Measurements from ENCODE around the gene DAZ3.
"Not testable (repeated sequence)": the region's sequence is repeated elsewhere in the genome, so short reads cannot be mapped to it uniquely, and the experiment has no call there.

DAZ3 gene, protein sequence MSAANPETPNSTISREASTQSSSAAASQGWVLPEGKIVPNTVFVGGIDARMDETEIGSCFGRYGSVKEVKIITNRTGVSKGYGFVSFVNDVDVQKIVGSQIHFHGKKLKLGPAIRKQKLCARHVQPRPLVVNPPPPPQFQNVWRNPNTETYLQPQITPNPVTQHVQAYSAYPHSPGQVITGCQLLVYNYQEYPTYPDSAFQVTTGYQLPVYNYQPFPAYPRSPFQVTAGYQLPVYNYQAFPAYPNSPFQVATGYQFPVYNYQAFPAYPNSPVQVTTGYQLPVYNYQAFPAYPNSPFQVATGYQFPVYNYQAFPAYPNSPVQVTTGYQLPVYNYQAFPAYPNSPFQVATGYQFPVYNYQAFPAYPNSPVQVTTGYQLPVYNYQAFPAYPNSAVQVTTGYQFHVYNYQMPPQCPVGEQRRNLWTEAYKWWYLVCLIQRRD

GRCh38 chrY:24813293-24813692 is at the start of gene DAZ3:
Gene DAZ3 (minus strand): TSS chrY:24813393. CDS start chrY:24813185, 208 bp downstream.
- not testable (repeated sequence) for DNase-seq

GRCh38 chrY:24833619-24834018 is 20.4 kb upstream of the DAZ3 start, which contains the start of gene DAZ4:
Gene DAZ4 (plus strand): TSS chrY:24833919. CDS start chrY:24834127, 208 bp downstream.
- DNase-seq = not testable (repeated sequence)

- not testable (repeated sequence) for DNase-seq
These were observed 11.9 kb upstream of the DAZ3 start for GRCh38 chrY:24825069-24825468.

DNA sequence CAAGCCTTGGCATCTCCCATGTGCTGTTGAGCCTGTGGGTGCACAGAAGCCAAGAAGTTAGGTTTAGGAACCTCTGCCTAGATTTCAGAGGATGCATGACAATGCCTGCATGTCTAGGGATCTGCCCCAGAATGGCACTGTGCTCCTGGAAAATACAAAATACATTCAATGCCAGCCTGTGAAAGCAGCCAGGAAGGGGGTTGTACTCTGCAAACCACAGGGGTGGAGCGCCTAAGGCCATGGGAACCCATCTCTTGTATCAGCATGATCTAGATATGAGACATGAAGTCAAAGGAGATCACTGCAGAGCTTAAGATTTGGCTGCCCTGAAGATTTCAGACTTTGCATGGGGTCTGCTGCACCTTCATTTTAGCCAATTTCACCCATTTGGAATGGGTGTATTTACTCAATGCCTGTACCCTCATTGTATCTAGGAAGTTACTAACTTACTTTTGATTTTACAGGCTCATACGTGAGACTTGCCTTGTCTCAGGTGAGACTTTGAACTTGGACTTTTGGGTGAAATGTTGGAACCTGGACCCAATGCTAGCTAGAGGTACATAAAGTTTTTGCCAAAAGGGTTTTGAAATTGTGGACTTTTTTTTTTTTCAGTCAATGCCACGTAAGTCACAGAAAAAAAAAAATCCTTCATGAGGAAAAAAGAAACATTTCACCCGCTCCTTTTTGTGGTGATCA is 11.1 kb upstream of the DAZ3 start:
- DNase-seq = not testable (repeated sequence)

DNA sequence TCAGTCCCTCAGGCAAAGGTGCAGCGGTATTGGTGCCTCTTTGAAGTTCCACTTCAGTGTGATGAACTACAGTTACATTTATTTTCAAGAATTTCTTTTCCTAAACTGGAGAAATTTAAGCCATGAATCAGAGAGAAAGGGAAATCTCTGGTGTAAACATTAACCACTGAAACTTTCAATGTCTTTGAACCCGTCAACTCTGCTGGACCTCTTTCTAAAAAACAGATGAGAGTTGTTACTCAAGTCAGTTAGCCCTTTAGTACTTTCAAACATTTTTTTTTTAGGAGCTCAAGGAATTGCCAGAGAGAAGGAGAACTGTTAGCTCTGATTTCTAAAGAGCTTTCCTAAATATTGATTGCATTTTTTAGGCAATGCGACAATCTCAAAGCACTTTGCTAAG is 8.6 kb upstream of the DAZ3 start:
- DNase-seq = not testable (repeated sequence)

Measured in NCI-H510A treated with DMSO at 0.1 percent for 48 hours (cell line).